GM12891 (cell line): ENCODE results near the gene CAPNS1.

Experiments used
- DNase-seq: peaks from one replicate; pipeline ENCODE4 v3.0.0; 2011; ENCODE audit warnings: low spot score; ENCODE audit not compliant: insufficient read length
- FAIRE-seq: peaks from 2 replicates; lab custom pipeline; 2011; peaks lifted over from hg19 to GRCh38; lab: Jason Lieb, UNC
- PAX5 ChIP-seq: IDR thresholded peaks from 2 replicates; pipeline ENCODE4 v1.6.1; 2011; ENCODE audit warnings: low read length, moderate library complexity, mild to moderate bottlenecking; ENCODE audit not compliant: insufficient read depth, severe bottlenecking
- POLR2A ChIP-seq: IDR thresholded peaks from 2 replicates; pipeline ENCODE4 v1.6.1; 2011; ENCODE audit warnings: low read depth, low read length, control low read depth
- POLR2AphosphoS5 ChIP-seq: IDR thresholded peaks from 2 replicates; pipeline ENCODE4 v1.6.1; 2011; ENCODE audit warnings: low read depth, low read length, control low read depth
- POU2F2 ChIP-seq: IDR thresholded peaks from 2 replicates; pipeline ENCODE4 v1.6.1; 2011; ENCODE audit warnings: low read depth, mild to moderate bottlenecking, control low read depth, low read length, moderate library complexity
- SPI1 ChIP-seq: IDR thresholded peaks from 2 replicates; pipeline ENCODE4 v1.6.1; 2011; ENCODE audit warnings: low read depth, low read length, control low read depth
- TAF1 ChIP-seq: IDR thresholded peaks from 2 replicates; pipeline ENCODE4 v1.6.1; 2011; ENCODE audit warnings: low read depth, low read length, control low read depth

CAPNS1 gene

GRCh38 chr19:36101550-36102327 lies 38.1 kb upstream of the CAPNS1 start:
- no peak for FAIRE-seq
- TF ChIP-seq TAF1 (no peak), POU2F2 (no peak), POLR2A (no peak), PAX5 (no peak), SPI1 (no peak), POLR2AphosphoS5 (no peak)
- no peak for DNase-seq

DNA sequence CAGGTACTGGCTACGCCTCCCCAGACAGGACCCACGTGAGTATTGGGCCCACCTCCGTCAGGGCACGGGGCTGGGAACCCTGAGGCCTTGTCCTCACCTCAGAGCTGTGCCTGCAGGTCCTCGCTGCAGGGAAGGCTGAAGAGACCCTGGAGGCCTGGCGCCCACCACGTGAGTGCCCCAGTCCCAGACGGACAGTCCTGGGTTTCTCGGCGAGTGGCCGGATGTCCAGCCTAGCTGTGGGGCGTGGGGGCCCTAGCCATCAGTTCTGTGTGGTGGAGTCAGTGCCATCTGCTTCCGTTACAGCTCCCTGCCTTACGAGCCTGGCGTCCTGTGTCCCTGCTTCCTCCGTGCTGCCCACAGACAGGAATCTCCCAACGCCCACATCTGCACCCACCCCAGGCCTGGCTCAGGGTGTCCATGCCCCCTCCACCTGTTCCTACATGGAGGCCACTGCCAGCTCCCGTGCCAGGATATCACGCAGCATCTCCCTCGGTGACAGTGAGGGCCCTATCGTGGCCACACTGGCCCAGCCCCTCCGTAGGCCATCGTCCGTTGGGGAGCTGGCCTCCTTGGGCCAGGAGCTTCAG lies 36.7 kb upstream of the CAPNS1 start:
- DNase-seq (no peak), FAIRE-seq (no peak)
- no peak for TF ChIP-seq TAF1
- TF ChIP-seq SPI1, result no peak
- TF ChIP-seq PAX5, result no peak
- TF ChIP-seq POLR2AphosphoS5, result no peak
- no peak for TF ChIP-seq POU2F2
- no peak for TF ChIP-seq POLR2A

DNA sequence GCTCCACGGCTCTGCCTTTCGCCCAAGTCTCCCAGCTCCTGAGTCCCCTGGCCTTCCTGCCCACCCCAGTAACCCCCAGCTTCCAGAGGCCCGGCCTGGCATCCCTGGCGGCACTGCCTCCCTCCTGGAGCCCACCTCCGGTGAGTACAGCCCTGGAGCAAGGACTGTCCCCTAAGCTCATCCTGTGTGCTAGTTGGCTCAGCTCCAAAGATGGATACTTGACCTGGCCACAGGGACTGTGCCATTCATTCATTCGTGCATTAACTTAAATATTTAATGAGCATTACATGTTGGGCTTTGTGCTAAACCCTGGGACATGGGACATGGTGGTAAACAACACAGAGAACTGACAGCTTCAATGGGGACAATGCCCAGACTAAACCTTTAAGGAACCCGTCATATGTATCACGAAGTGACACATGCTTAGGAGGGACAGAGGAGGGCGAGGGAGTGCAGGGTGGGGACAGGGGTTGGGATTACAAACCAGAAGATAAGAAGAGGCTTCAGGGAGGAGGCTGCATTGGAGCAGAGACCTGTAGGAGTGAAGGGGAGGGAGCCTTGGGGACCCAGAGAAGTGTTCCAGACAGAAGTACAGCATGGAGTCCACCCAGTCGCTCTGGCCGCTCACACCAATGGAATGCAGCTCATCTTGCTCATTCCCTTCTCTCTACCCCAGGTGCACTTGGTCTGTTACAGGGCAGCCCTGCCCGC lies 35.9 kb upstream of the CAPNS1 start:
- no peak for FAIRE-seq
- DNase-seq, result no peak
- TF ChIP-seq POLR2AphosphoS5, result no peak
- TF ChIP-seq PAX5, result no peak
- TF ChIP-seq POLR2A, result no peak
- TF ChIP-seq POU2F2, result no peak
- TF ChIP-seq SPI1, result no peak
- no peak for TF ChIP-seq TAF1

DNA sequence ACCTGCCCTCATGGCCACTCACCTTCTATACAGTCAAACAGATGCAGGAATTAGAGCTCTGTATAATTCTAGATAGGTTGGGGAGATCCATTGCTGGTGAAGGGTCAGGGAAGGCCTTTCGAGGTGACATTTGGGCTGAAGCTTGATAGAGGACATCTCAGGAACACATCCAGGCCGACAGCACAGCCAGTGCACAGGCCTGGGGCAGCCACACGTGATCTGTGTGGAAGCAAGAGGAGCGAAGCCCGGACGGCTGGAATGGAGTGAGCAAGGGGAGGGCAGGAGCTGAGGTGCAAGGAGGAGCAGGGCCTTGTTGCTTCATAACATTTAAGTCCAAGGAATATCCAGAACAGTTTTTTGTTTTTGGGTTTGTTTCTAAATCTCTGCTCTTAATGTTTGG lies 33.4 kb upstream of the CAPNS1 start:
- TF ChIP-seq POLR2A (no peak), POLR2AphosphoS5 (no peak), TAF1 (no peak), POU2F2 (no peak), SPI1 (no peak), PAX5 (no peak)
- FAIRE-seq (no peak), DNase-seq (no peak)

DNA sequence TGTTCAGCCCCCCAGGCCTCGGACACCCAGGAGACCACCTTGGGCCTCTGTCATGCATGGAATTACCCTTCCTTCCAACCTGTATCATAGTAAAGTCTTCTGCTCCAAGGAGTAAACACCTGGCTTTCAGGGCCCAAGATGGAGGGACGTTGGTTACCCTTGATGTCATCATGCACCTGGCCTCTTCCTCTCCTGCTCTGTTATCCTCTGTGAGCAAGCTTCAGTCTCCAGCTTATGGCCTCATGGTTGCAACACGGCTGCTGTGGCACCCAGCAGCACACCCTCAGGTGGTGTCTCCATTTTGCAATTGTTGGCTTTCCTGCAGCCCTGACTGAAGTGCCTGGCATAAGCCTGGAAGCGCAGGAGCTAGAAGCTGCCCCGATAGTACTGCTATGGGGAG lies 32.9 kb upstream of the CAPNS1 start:
- no peak for TF ChIP-seq POLR2AphosphoS5
- TF ChIP-seq SPI1, result no peak
- TF ChIP-seq TAF1, result no peak
- TF ChIP-seq POU2F2, result no peak
- TF ChIP-seq POLR2A, result no peak
- no peak for TF ChIP-seq PAX5
- FAIRE-seq (no peak), DNase-seq (no peak)

DNA sequence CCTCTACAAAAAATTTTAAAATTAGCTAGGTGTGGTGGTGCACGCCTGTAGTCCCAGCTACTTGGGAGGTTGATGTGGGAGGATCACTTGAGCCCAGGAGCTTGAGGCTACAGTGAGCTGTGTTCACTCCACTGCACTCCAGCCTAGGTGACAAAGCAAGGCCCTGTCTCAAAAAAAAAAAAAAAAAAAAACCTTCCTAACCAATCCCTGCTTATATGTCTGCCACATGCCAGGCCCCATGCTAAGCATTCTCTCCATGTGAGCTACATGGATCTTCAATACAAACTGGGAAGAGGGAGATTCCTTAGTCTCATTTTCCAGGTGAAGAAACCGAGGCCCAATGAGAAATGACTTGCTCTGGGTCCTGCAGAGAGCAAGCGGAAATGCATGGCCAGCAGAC lies 31.2 kb upstream of the CAPNS1 start:
- no peak for FAIRE-seq
- TF ChIP-seq PAX5, result no peak
- TF ChIP-seq POLR2A, result no peak
- TF ChIP-seq POLR2AphosphoS5, result no peak

DNA sequence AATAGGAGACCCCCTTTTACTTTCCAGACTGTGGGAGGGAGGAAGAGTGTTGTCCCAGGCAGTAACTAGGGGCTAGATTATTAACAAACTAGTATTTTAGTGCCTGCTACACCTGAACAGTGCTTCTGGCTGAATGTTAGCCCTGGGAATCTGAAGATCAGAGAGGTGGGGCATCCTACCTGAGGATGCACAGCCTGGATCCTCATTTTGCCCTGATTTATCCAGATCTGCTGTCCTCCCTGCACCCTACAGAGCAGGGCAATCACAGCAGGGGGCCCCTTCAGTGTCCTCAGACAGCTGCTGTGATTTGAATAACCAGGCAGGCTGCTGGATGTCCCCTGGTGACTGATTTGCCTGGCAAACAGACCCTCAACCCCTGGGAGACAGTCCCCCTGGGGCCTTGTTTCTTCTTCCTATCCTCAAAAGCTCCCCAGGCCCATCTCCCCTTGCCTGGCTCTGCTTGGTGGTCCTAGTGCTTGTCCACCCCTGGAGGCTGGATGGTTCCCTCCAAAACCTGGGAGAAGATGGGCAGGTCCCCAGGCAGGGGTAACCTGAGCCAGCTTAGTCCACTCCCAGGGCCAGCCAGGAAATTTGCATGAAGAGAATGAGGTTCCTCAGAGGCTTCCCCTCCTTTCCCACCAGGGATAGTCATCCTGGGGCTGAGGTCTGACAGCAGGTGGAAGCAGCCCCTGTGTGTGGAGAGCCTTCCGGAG lies 29.2 kb upstream of the CAPNS1 start, which contains the start of gene OVOL3:
OVOL3 (plus strand) TSS at position 657 of the 713 bp plus-strand sequence. CDS start 60 bp downstream, outside the sequence.
- no peak for DNase-seq
- no peak for FAIRE-seq
- TF ChIP-seq POLR2AphosphoS5, result no peak
- TF ChIP-seq TAF1, result no peak
- TF ChIP-seq POU2F2, result no peak
- TF ChIP-seq PAX5, result no peak
- TF ChIP-seq SPI1, result no peak
- no peak for TF ChIP-seq POLR2A

More for the DNA sequence above, 31.2 kb upstream of the CAPNS1 start:
- DNase-seq, result no peak

DNA sequence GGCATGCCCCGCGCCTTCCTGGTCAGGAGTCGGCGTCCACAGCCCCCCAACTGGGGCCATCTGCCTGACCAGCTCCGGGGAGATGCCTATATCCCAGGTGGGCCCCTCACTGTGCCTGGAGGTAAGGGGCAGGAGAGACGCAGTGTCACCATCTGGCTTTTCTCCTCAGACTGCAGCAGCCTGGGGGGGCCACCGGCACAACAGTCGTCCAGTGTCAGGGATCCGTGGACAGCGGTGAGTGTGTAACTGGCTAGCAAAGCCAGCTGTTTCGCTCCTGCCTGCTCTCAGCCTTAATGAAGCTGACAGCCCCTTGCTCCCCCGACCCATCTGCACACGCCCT lies 28.7 kb upstream of the CAPNS1 start:
- no peak for FAIRE-seq
- no peak for DNase-seq
- no peak for TF ChIP-seq SPI1
- no peak for TF ChIP-seq POU2F2
- no peak for TF ChIP-seq PAX5
- TF ChIP-seq TAF1, result no peak
- no peak for TF ChIP-seq POLR2A
- no peak for TF ChIP-seq POLR2AphosphoS5

DNA sequence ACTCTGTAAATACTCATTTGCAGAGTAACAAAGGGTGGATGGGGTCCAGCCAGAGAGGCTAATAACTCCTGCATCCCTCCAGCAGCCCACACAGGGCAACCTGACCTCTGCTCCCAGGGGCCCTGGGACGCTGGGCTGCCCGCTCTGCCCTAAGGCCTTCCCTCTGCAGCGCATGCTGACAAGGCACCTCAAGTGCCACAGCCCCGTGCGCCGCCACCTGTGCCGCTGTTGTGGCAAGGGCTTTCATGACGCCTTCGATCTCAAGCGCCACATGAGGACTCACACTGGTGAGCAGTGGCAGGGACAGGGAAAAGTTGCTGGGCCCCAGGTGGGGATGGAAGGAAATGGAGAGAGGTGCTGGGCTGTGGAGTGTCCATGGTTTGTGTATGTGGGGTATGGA lies 27.2 kb upstream of the CAPNS1 start:
- DNase-seq (no peak), FAIRE-seq (no peak)
- TF ChIP-seq TAF1, result no peak
- TF ChIP-seq POLR2AphosphoS5, result no peak
- no peak for TF ChIP-seq POU2F2
- TF ChIP-seq POLR2A, result no peak
